HK-2 (cell line): ENCODE results near the gene BMPR1A.
A peak's percentile ranks its signal among the peaks of the same experiment; 100 is the strongest.
"Not testable (repeated sequence)": the region's sequence is repeated elsewhere in the genome, so short reads cannot be mapped to it uniquely, and the experiment has no call there.

ENCODE experiments used
- DNase-seq: peaks from one replicate; pipeline ENCODE4 v3.0.0-alpha.2; 2018; ENCODE audit not compliant: unreplicated experiment

BMPR1A gene

GRCh38 chr10:86730227-86730626 lies 26.2 kb upstream of the BMPR1A start:
- no peak for DNase-seq

- DNase-seq = no peak
Observed at GRCh38 chr10:86732771-86733170, 23.6 kb upstream of the BMPR1A start.

GRCh38 chr10:86733260-86733671 lies 23.2 kb upstream of the BMPR1A start:
- DNase-seq = no peak

GRCh38 chr10:86734207-86734988 lies 22.0 kb upstream of the BMPR1A start:
- DNase-seq = no peak

GRCh38 chr10:86735278-86735677 lies 21.1 kb upstream of the BMPR1A start:
- not testable (repeated sequence) for DNase-seq

- no peak for DNase-seq
Observed at GRCh38 chr10:86742230-86742629, 14.2 kb upstream of the BMPR1A start.

GRCh38 chr10:86744067-86744725 lies 12.2 kb upstream of the BMPR1A start:
- no peak for DNase-seq

GRCh38 chr10:86747796-86748581 lies 8.4 kb upstream of the BMPR1A start:
- no peak for DNase-seq

GRCh38 chr10:86749854-86750253 lies 6.6 kb upstream of the BMPR1A start:
- DNase-seq = no peak

- no peak for DNase-seq
Observed at GRCh38 chr10:86751477-86751876, 4.9 kb upstream of the BMPR1A start.

- DNase-seq = no peak
Observed at GRCh38 chr10:86752311-86752710, 4.1 kb upstream of the BMPR1A start.

- DNase-seq = no peak
Observed at GRCh38 chr10:86753051-86753450, 3.4 kb upstream of the BMPR1A start.

- DNase-seq = no peak
Observed at GRCh38 chr10:86753638-86754434, 2.6 kb upstream of the BMPR1A start.

- DNase-seq = no peak
Observed at GRCh38 chr10:86755454-86755739, 1.0 kb upstream of the BMPR1A start.

GRCh38 chr10:86755740-86756510 lies 494 bp upstream of the BMPR1A start:
- peak; percentile 96 for DNase-seq

- peak; percentile 59 for DNase-seq
Observed at GRCh38 chr10:86757113-86757972, 924 bp downstream of the BMPR1A start.

- DNase-seq = no peak
Observed at GRCh38 chr10:86758189-86759072, 2.0 kb downstream of the BMPR1A start.

- no peak for DNase-seq
Observed at GRCh38 chr10:86759073-86759672, 2.8 kb downstream of the BMPR1A start.

- DNase-seq = no peak
Observed at GRCh38 chr10:86763404-86763803, 7.0 kb downstream of the BMPR1A start.
